ENCODE results near the gene EPHA2.

EPHA2 gene

GRCh38 chr1:16203550-16203949 lies 47.7 kb upstream of the EPHA2 start:
- no peak overlapping the region for H3K27ac ChIP-seq (ENCODE audit: low read depth, low read length)
- H3K79me2 ChIP-seq (ENCODE audit: control insufficient read depth, insufficient read depth, low read length, poor library complexity): peaks cover 2% of the 10 kb centered on the region
- peaks cover 29 to 32% of the 10 kb centered on the region in 2 experiments for H3K36me3 ChIP-seq (ENCODE audit: control insufficient read depth in 1 of 2, insufficient read depth in 2 of 2, low read length in 2 of 2)
- H3K4me1 ChIP-seq (ENCODE audit: control insufficient read depth in 1 of 2, insufficient read depth in 2 of 2, low read length in 2 of 2): peaks cover 10 to 11% of the 10 kb centered on the region in 2 experiments
- H4K12ac ChIP-seq (ENCODE audit: low read depth, low read length): no peak overlapping the region
- H3K4me3 ChIP-seq (ENCODE audit: low read depth, low read length): no peak overlapping the region
- no peak overlapping the region for H4K91ac ChIP-seq (ENCODE audit: low read depth, low read length)
- no peak overlapping the region for H3K23ac ChIP-seq (ENCODE audit: low read length)
- no peak overlapping the region for H2BK5ac ChIP-seq (ENCODE audit: low read depth, low read length, poor library complexity)
- peaks cover 15% of the 10 kb centered on the region for H3K79me1 ChIP-seq (ENCODE audit: low read length)
- DNase-seq: no peak
- no peak overlapping the region for H2BK120ac ChIP-seq (ENCODE audit: insufficient read depth, low read length, poor library complexity)
- H3K4ac ChIP-seq (ENCODE audit: low read depth, low read length): no peak overlapping the region
- H4K8ac ChIP-seq (ENCODE audit: low read depth, low read length): no peak overlapping the region
- no peak overlapping the region for H3K9ac ChIP-seq (ENCODE audit: low read length)
- peaks cover 1% of the 10 kb centered on the region for H3K9me3 ChIP-seq (ENCODE audit: insufficient read depth, low read depth, low read length)
- H3K14ac ChIP-seq (ENCODE audit: low read length): no peak overlapping the region
- H3K27me3 ChIP-seq (ENCODE audit: insufficient read depth, low read length): no peaks in the 10 kb centered on the region
- WGBS (ENCODE audit: extremely low coverage, insufficient coverage, insufficient read length): no CpG with 5 or more reads among the region's 3 CpGs
- no peak overlapping the region for H2AK5ac ChIP-seq (ENCODE audit: low read length)
- H3K4me2 ChIP-seq (ENCODE audit: low read length): no peak overlapping the region
- no peak overlapping the region for H3K18ac ChIP-seq (ENCODE audit: low read length)
- H2AFZ ChIP-seq (ENCODE audit: insufficient read depth, low read length, poor library complexity): no peak overlapping the region
- H2BK12ac ChIP-seq (ENCODE audit: low read length): no peak overlapping the region

- WGBS (ENCODE audit: extremely low coverage, insufficient coverage, insufficient read length): no CpG with 5 or more reads among the region's 24 CpGs
- Histone ChIP-seq H3K14ac (ENCODE audit: low read length) (no peak overlapping the region), H3K9me3 (ENCODE audit: insufficient read depth, low read depth, low read length) (peaks cover 1% of the 10 kb centered on the region), H4K8ac (ENCODE audit: low read depth, low read length) (no peak overlapping the region), H3K4ac (ENCODE audit: low read depth, low read length) (no peak overlapping the region), H4K91ac (ENCODE audit: low read depth, low read length) (no peak overlapping the region), H2AK5ac (ENCODE audit: low read length) (no peak overlapping the region), H3K79me1 (ENCODE audit: low read length) (peaks cover 14% of the 10 kb centered on the region), H2BK120ac (ENCODE audit: insufficient read depth, low read length, poor library complexity) (no peak overlapping the region), H3K27me3 (ENCODE audit: insufficient read depth, low read length) (no peaks in the 10 kb centered on the region), H3K4me2 (ENCODE audit: low read length) (no peak overlapping the region), H3K18ac (ENCODE audit: low read length) (no peak overlapping the region), H3K23ac (ENCODE audit: low read length) (no peak overlapping the region), H2AFZ (ENCODE audit: insufficient read depth, low read length, poor library complexity) (no peak overlapping the region), H3K9ac (ENCODE audit: low read length) (no peak overlapping the region), H2BK5ac (ENCODE audit: low read depth, low read length, poor library complexity) (no peak overlapping the region), H4K12ac (ENCODE audit: low read depth, low read length) (no peak overlapping the region), H3K4me1 (ENCODE audit: control insufficient read depth in 1 of 2, insufficient read depth in 2 of 2, low read length in 2 of 2) (peaks cover 9 to 11% of the 10 kb centered on the region in 2 experiments), H3K36me3 (ENCODE audit: control insufficient read depth in 1 of 2, insufficient read depth in 2 of 2, low read length in 2 of 2) (peaks cover 36 to 40% of the 10 kb centered on the region in 2 experiments), H3K79me2 (ENCODE audit: control insufficient read depth, insufficient read depth, low read length, poor library complexity) (peaks cover 2% of the 10 kb centered on the region), H3K27ac (ENCODE audit: low read depth, low read length) (no peak overlapping the region), H2BK12ac (ENCODE audit: low read length) (no peak overlapping the region), H3K4me3 (ENCODE audit: low read depth, low read length) (no peak overlapping the region)
- DNase-seq: no peak
These were observed 46.7 kb upstream of the EPHA2 start for GRCh38 chr1:16202281-16203210.

GRCh38 chr1:16199700-16200099 lies 43.8 kb upstream of the EPHA2 start:
- H3K4me3 ChIP-seq (ENCODE audit: low read depth, low read length): no peak overlapping the region
- no peak overlapping the region for H2AFZ ChIP-seq (ENCODE audit: insufficient read depth, low read length, poor library complexity)
- H2BK120ac ChIP-seq (ENCODE audit: insufficient read depth, low read length, poor library complexity): no peak overlapping the region
- peaks cover 31 to 39% of the 10 kb centered on the region in 2 experiments for H3K36me3 ChIP-seq (ENCODE audit: control insufficient read depth in 1 of 2, insufficient read depth in 2 of 2, low read length in 2 of 2)
- no peaks in the 10 kb centered on the region for H3K27me3 ChIP-seq (ENCODE audit: insufficient read depth, low read length)
- no peaks in the 10 kb centered on the region for H3K4me1 ChIP-seq (ENCODE audit: control insufficient read depth in 1 of 2, insufficient read depth in 2 of 2, low read length in 2 of 2)
- H3K79me1 ChIP-seq (ENCODE audit: low read length): no peaks in the 10 kb centered on the region
- H4K91ac ChIP-seq (ENCODE audit: low read depth, low read length): no peak overlapping the region
- no peak overlapping the region for H3K27ac ChIP-seq (ENCODE audit: low read depth, low read length)
- no peak for DNase-seq
- no peak overlapping the region for H3K4me2 ChIP-seq (ENCODE audit: low read length)
- no peak overlapping the region for H3K23ac ChIP-seq (ENCODE audit: low read length)
- no peak overlapping the region for H2BK12ac ChIP-seq (ENCODE audit: low read length)
- H3K79me2 ChIP-seq (ENCODE audit: control insufficient read depth, insufficient read depth, low read length, poor library complexity): no peaks in the 10 kb centered on the region
- no peak overlapping the region for H3K14ac ChIP-seq (ENCODE audit: low read length)
- H3K18ac ChIP-seq (ENCODE audit: low read length): no peak overlapping the region
- no peak overlapping the region for H4K8ac ChIP-seq (ENCODE audit: low read depth, low read length)
- H4K12ac ChIP-seq (ENCODE audit: low read depth, low read length): no peak overlapping the region
- H3K4ac ChIP-seq (ENCODE audit: low read depth, low read length): no peak overlapping the region
- H2AK5ac ChIP-seq (ENCODE audit: low read length): no peak overlapping the region
- H3K9me3 ChIP-seq (ENCODE audit: insufficient read depth, low read depth, low read length): no peaks in the 10 kb centered on the region
- no peak overlapping the region for H2BK5ac ChIP-seq (ENCODE audit: low read depth, low read length, poor library complexity)
- no peak overlapping the region for H3K9ac ChIP-seq (ENCODE audit: low read length)
- WGBS (ENCODE audit: extremely low coverage, insufficient coverage, insufficient read length): 88% methylated on average over 1 of the region's 4 CpGs

- no peak overlapping the region for H4K91ac ChIP-seq (ENCODE audit: low read depth, low read length)
These were observed 43.3 kb upstream of the EPHA2 start for GRCh38 chr1:16199157-16199501.

More at GRCh38 chr1:16199157-16199501, 43.3 kb upstream of the EPHA2 start:
- Histone ChIP-seq H4K12ac (ENCODE audit: low read depth, low read length) (no peak overlapping the region), H3K9me3 (ENCODE audit: insufficient read depth, low read depth, low read length) (no peaks in the 10 kb centered on the region), H3K36me3 (ENCODE audit: control insufficient read depth in 1 of 2, insufficient read depth in 2 of 2, low read length in 2 of 2) (peaks cover 26 to 34% of the 10 kb centered on the region in 2 experiments), H2AK5ac (ENCODE audit: low read length) (no peak overlapping the region), H2AFZ (ENCODE audit: insufficient read depth, low read length, poor library complexity) (no peak overlapping the region), H3K4ac (ENCODE audit: low read depth, low read length) (no peak overlapping the region), H3K27ac (ENCODE audit: low read depth, low read length) (no peak overlapping the region), H3K18ac (ENCODE audit: low read length) (no peak overlapping the region), H4K8ac (ENCODE audit: low read depth, low read length) (no peak overlapping the region), H3K79me1 (ENCODE audit: low read length) (no peaks in the 10 kb centered on the region), H3K23ac (ENCODE audit: low read length) (no peak overlapping the region), H2BK120ac (ENCODE audit: insufficient read depth, low read length, poor library complexity) (no peak overlapping the region), H3K4me2 (ENCODE audit: low read length) (no peak overlapping the region), H3K14ac (ENCODE audit: low read length) (no peak overlapping the region), H2BK12ac (ENCODE audit: low read length) (no peak overlapping the region), H3K9ac (ENCODE audit: low read length) (no peak overlapping the region), H3K27me3 (ENCODE audit: insufficient read depth, low read length) (no peaks in the 10 kb centered on the region), H3K4me1 (ENCODE audit: control insufficient read depth in 1 of 2, insufficient read depth in 2 of 2, low read length in 2 of 2) (no peaks in the 10 kb centered on the region), H3K4me3 (ENCODE audit: low read depth, low read length) (no peak overlapping the region), H2BK5ac (ENCODE audit: low read depth, low read length, poor library complexity) (no peak overlapping the region), H3K79me2 (ENCODE audit: control insufficient read depth, insufficient read depth, low read length, poor library complexity) (no peaks in the 10 kb centered on the region)
- DNase-seq: no peak
- WGBS (ENCODE audit: extremely low coverage, insufficient coverage, insufficient read length): no CpG with 5 or more reads among the region's 1 CpG

Measured in trophoblast cell (in vitro differentiated cells and primary cell).